Activated effector memory CD4-positive, alpha-beta T cell treated with anti-CD3 and anti-CD28 coated beads, Interleukin-2, amount 50 U/mL, for 16 hours (primary cell): ENCODE results near the gene AKAP9.
"Not testable (repeated sequence)": the region's sequence is repeated elsewhere in the genome, so short reads cannot be mapped to it uniquely, and the experiment has no call there.

Source experiments
- DNase-seq: peaks from one replicate; pipeline ENCODE4 v3.0.0-alpha.2; 2020

The AKAP9 gene

DNA sequence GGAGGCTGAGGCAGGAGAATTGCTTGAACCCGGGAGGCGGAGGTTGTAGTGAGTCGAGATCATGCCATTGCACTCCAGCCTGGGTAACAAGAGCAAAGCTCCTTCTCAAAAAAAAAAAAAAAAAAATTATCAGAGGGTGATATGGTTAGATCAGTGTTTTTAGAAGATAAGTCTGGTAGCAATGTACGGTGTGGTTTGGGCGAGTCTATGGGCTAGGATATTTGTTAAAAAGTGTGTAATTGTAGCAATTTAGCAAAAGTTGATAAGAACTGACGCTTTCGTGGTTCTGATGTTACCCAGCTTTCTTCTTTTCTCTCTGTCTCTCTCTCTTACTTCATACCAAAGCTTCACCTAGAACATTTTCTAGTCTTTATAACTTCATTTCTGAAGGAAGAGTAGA lies 200.5 kb downstream of the AKAP9 start:
- no peak for DNase-seq

DNA sequence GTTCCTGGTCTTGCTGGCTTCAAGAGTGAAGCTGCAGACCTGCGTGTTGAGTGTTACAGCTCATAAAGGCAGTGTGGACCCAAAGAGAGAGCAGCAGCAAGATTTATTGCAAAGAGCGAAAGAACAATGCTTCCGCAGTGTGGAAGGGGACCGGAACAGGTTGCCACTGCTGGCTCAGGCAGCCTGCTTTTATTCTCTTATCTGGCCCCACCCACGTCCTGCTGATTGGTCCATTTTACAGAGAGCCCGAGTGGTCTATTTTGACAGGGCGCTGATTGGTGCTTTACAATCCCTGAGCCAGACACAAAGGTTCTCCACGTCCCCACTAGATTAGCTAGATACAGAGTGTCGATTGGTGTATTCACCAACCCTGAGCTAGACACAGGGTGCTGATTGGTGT lies 202.1 kb downstream of the AKAP9 start:
- DNase-seq: not testable (repeated sequence)

DNA sequence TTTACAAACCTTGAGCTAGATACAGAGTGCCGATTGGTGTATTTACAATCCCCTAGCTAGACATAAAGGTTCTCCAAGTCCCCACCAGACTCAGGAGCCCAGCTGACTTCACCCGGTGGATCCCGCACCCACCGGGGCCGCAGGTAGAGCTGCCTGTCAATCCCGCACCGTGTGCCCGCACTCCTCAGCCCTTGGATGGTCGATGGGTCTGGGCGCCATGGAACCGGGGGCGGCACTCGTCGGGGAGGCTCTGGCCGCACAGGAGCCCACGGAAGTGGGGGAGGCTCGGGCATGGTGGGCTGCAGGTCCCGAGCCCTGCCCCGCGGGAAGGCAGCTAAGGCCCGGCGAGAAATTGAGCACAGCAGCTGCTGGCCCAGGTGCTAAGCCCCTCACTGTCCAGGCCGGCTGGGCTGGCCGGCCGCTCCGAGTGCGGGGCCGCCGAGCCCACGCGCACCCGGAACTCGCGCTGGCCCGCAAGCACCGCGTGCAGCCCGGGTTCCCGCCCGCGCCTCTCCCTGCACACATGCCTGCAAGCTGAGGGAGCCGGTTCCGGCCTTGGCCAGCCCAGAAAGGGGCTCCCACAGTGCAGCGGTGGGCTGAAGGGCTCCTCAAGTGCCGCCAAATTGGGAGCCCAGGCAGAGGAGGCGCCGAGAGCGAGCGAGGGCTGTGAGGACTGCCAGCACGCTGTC lies 202.7 kb downstream of the AKAP9 start:
- DNase-seq: not testable (repeated sequence)

DNA sequence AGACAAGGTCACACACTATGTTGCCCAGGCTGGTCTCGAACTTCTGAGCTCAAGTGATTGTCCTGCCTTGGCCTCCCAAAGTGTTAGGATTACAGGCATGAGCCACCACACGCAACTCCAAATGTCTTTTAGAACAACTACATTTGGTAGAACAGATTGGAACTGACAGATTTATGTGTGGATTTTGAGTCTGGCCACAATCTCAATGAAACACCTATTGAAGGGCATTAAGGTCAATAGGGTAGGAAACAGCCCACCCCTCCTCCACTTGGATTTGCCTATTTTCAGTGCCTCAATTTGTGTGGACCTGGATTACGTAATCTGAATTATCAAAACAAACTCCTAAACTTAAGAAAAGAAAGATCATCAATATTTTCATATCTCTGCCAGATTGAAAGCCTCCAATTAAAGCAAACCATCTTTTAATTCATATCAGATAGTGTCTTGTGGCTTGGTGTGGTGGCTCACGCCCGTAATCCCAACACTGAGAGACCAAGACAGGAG lies 209.1 kb downstream of the AKAP9 start:
- DNase-seq: no peak

DNA sequence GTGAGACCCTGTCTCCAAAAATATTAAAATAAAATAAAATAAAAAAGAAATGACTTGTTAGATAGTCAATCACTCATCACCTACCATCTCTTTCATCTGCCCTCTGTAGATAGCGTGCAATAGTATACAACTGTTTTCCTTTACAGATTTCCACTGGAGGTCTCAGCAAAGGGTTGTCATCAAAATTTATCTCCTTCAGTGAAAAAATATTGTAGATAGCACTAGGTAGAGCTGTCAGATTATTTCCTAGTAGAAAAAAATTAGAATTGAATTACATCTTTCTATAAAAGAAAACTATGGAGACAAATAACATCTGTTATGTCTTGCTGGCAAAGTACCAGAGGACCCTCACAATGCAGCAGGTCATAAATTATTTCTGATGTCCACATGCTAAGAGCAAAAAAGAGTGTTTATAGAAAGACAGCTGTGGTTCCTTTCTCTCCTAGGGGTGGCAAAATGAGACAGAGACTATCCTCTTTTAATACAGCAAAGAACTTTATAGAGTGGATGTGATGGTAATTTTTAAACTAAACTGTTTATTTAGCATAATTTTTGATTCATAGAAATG lies 209.9 kb downstream of the AKAP9 start:
- no peak for DNase-seq

DNA sequence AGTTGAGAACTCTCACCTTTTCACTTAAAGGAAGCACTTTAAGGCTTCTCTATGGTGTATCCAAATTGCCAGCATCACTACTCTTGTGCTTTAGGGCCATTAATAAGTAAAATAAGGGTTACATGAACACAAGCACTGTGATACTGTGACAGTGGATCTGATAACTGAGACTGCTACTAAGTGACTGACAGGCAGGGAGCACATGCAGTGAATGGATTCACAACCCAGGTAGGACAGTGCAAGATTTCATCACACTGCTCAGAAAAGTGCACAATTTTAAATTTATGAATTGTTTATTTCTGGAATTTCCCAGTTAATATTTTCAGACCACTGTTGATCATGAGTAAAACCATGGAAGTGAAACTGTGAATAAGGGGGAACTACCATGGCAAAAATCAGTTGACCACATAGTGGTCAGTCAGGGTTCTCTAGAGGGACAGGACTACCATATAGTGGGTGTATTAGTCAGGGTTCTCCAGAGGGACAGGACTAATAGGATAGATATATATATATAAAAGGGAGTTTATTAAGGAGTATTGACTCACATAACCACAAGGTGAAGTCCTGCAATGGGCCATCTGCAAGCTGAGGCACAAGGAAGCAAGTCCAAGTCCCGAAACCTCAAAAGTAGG lies 214.6 kb downstream of the AKAP9 start:
- no peak for DNase-seq

DNA sequence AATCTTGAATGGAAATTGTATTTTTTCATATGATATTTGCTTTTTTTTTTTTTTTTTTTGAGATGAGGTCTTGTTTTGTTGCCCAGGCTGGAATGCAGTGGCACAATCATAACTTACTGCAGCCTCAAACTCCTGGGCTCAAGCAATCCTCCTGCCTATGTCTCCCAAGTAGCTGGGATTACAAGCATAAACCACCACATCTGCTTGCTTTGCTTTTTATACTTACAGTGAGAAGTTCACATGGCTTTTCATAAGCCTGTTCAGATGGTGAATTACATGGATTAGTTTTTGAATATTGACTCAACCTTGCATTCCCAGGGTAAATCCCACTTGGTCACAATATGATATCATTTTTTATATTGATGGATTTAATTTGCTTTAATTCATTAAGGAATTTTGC lies 216.3 kb downstream of the AKAP9 start:
- DNase-seq: no peak

DNA sequence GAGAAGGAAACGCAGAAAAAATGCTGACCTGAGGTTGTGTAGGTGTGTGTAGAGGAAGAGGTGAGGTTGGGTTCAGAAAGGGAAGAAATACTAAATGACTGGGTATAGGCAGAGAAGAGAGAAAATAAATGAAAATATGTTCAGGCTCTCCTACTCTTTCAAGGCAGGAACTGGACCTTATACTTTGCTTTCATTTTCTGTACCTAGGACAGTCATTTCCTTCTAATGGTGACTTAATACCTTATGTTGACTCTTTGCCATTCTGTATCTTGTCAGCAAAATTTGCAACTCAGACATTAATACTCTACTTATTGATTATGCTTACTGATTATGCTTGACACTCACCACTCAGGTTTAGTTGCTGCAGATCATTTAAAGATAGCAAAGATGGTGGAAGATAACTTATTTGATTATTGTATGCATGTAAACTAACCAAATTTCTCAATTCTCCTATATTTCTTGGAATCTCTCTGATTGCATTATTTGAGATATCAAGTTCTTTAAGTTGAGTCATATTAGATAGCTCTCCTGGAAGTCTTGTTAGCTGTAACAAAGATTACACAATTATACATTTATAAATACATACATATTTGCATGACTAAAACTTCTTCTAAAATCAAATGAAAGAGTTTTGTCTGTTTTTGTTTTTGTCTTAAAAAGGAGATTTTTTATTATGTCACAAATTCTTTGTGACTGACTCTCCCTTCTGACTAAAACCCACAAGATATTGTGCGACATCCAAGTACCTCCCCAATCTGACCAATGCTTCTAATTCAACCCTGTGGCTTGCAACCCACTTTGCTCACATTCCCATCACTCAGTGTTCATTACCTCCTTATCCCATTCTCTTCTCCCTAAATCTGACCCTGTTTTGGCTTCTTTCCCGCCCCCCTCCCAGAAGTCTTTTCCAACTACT lies 218.3 kb downstream of the AKAP9 start:
- no peak for DNase-seq
